Measurements from ENCODE around the gene SYT12. TPM values are rescaled to one million over a fixed set of nuclear protein-coding genes. Genes with fewer than 3 reads are reported as not detected.
A peak's percentile ranks its signal among the peaks of the same experiment; 100 is the strongest.

SYT12 gene
- total RNA-seq, 1 experiment from 2014 or later: 1.9 TPM

GRCh38 chr11:67095214-67095507 is 72.2 kb downstream of the SYT12 start:
- Histone ChIP-seq H4K5ac (ENCODE audit: insufficient read length, low read depth, low read length) (no peak overlapping the region), H3K27ac (ENCODE audit: insufficient read length, low read depth, low read length) (no peak overlapping the region), H3K9ac (ENCODE audit: extremely low read depth, insufficient read length, low read length) (no peak overlapping the region), H2BK20ac (ENCODE audit: low read depth, low read length, poor library complexity, severe bottlenecking) (no peak overlapping the region), H2BK120ac (ENCODE audit: low read depth, low read length, poor library complexity, severe bottlenecking) (no peak overlapping the region), H3K79me2 (ENCODE audit: insufficient read depth, low read length) (no peaks in the 10 kb centered on the region), H4K8ac (replicated peaks; ENCODE audit: insufficient read length, low read depth, low read length) (no peak overlapping the region), H3K14ac (ENCODE audit: insufficient read depth, low read length) (no peak overlapping the region; the same call in 1 of the 2 replicates), H3K27me3 (ENCODE audit: insufficient read depth, low read length) (no peaks in the 10 kb centered on the region), H3K4me1 (ENCODE audit: insufficient read depth, low read length) (no peaks in the 10 kb centered on the region; the same call in 1 of the 2 replicates), H3K4ac (ENCODE audit: low read depth, low read length) (no peak overlapping the region), H2BK12ac (ENCODE audit: insufficient read length, low read depth, low read length) (no peak overlapping the region), H2AK5ac (ENCODE audit: insufficient read length, low read length) (no peak overlapping the region), H3K4me2 (ENCODE audit: insufficient read depth, insufficient read length, low read length) (no peak overlapping the region), H3K56ac (ENCODE audit: insufficient read length, low read depth, low read length) (no peak overlapping the region), H2AFZ (ENCODE audit: low read length) (no peak overlapping the region), H4K20me1 (ENCODE audit: control insufficient read depth, insufficient read depth, insufficient read length) (no peaks in the 10 kb centered on the region), H3T11ph (ENCODE audit: low read length) (no peak overlapping the region), H3K23ac (ENCODE audit: insufficient read length, low read depth, low read length) (no peak overlapping the region), H3K79me1 (ENCODE audit: insufficient read depth, low read depth, low read length, poor library complexity, severe bottlenecking) (no peaks in the 10 kb centered on the region), H3K18ac (ENCODE audit: insufficient read length, low read depth, low read length) (no peak overlapping the region), H4K91ac (ENCODE audit: insufficient read length, low read depth, low read length) (no peak overlapping the region), H3K23me2 (ENCODE audit: insufficient read length, low read depth, low read length, poor library complexity, severe bottlenecking) (no peaks in the 10 kb centered on the region), H3K9me3 (ENCODE audit: control insufficient read depth, low read depth, low read length) (no peaks in the 10 kb centered on the region), H2BK5ac (ENCODE audit: insufficient read length, low read length) (no peak overlapping the region), H2BK15ac (ENCODE audit: low read depth, low read length) (no peak overlapping the region)
- peak overlapping the region; percentile 14 to 60 (median 52); a peak in 3 of 7 replicates for H3K27ac Mint-ChIP-seq
- H3K4me1 Mint-ChIP-seq: peaks cover 15 to 16% of the 10 kb centered on the region in 2 experiments
- no peaks in the 10 kb centered on the region for H3K36me3 Mint-ChIP-seq (ENCODE audit: insufficient read depth in 1 of 3, low read depth in 3 of 3)
- H3K4me3 Mint-ChIP-seq: no peak overlapping the region
- no peaks in the 10 kb centered on the region for H3K9me3 Mint-ChIP-seq
- 0 out of 3 replicates have a peak, but pooled peaks have one; percentile 14 for TF ChIP-seq CTCF (conservative IDR thresholded peaks at IDR 0.05)
- DNase-seq: no peak
- no peaks in the 10 kb centered on the region; the same call in 1 of the 2 replicates for H3K27me3 Mint-ChIP-seq (ENCODE audit: low read depth)
- WGBS (ENCODE audit: extremely low coverage, insufficient read length, low lambda C conversion rate): no CpG with 5 or more reads among the region's 1 CpG
